ENCODE data around the gene ZNF564.

The ZNF564 gene

DNA sequence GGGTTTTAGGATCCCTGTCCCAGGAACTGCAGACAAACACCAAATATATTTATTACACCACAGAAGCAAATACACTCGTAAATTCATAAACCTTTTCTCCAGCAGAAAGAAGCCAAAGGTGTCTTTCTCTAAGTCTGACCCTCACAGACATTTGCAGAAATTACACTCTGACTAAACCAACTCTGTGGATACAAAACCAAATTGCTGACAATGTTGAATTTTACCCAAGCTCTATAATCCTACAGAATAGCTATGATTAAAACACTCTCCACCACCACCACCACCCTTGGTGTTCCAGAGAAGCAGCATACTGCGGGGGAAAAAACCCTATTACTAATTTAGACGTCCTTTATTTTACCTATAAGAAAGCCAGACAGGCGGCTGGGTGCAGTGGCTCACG is 5.2 kb downstream of the ZNF564 start:
- no peak overlapping the region for H3K4me3 ChIP-seq (ENCODE audit: low read depth, low read length)
- TF ChIP-seq, protein P1, sequence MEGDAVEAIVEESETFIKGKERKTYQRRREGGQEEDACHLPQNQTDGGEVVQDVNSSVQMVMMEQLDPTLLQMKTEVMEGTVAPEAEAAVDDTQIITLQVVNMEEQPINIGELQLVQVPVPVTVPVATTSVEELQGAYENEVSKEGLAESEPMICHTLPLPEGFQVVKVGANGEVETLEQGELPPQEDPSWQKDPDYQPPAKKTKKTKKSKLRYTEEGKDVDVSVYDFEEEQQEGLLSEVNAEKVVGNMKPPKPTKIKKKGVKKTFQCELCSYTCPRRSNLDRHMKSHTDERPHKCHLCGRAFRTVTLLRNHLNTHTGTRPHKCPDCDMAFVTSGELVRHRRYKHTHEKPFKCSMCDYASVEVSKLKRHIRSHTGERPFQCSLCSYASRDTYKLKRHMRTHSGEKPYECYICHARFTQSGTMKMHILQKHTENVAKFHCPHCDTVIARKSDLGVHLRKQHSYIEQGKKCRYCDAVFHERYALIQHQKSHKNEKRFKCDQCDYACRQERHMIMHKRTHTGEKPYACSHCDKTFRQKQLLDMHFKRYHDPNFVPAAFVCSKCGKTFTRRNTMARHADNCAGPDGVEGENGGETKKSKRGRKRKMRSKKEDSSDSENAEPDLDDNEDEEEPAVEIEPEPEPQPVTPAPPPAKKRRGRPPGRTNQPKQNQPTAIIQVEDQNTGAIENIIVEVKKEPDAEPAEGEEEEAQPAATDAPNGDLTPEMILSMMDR (IDR thresholded peaks at IDR 0.05; ENCODE audit: insufficient read depth, low read depth, low read length, missing control alignments) = no peak
- DNase-seq (ENCODE audit: low read depth) = no peak

DNA sequence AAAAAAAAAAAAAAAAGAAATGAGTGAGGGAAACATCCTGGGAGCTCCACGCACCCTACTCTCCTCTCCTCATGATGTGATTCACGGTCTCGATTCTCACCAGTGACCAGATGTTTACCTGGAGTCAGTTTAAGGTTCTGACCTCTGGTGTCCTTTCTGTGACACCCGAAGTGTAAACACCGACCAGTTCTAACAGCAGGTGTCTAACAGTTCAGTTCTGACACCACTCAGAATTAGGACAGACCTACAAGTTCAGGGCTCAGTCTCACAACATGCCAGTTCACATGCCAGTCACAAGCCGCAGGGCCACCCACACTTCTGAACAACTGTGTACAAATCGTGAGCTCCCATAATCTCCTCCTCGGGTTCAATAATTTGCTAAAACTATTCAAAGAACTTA is 6.0 kb downstream of the ZNF564 start:
- no peak overlapping the region for H3K4me3 ChIP-seq (ENCODE audit: low read depth, low read length)
- TF ChIP-seq, protein P1 (IDR thresholded peaks at IDR 0.05; ENCODE audit: insufficient read depth, low read depth, low read length, missing control alignments) = no peak
- DNase-seq (ENCODE audit: low read depth) = no peak

DNA sequence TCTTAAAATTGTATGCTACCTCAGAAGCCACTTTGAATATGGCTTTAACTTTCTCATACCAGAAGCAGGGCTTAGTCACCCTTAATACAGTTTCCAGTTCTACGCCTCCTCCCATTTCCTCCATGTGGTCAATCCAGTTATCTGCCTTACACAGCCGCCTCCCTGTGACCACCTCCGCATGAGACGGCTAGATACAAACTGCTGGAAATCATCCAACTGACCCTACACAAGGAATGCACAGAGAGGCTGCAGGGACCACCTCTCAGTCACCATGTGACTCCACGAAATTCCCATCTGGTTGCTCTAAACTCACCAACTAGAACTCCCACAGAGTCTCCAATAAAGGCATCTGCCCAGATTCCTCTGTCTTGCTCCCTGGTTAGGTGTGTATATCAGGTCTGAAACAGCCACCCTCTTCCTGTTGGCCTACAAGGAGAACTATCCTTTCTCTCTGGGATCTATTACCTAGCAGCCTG is 6.8 kb downstream of the ZNF564 start:
- TF ChIP-seq, protein P1 (IDR thresholded peaks at IDR 0.05; ENCODE audit: insufficient read depth, low read depth, low read length, missing control alignments) = no peak
- DNase-seq (ENCODE audit: low read depth) = no peak
- no peak overlapping the region for H3K4me3 ChIP-seq (ENCODE audit: low read depth, low read length)

DNA sequence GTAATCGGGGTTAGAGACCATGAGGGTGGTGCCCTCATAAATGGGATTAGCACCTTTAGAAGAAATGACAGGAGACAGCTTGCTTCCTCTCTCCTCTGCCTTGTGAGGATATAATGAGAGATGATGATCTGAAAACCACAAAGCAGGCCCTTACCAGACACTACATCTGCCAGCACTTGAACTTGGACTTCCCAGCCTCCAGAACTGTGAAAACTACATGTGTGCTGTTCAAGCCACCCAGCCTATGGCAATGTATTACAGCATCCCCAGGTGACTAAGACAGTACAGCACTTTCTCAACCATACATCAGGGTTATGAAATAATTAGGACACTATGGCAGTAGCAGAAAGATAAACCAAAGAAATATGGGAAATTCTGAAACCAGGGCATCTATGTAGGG is 7.4 kb downstream of the ZNF564 start:
- H3K4me3 ChIP-seq (ENCODE audit: low read depth, low read length) = no peak overlapping the region
- TF ChIP-seq, protein P1 (IDR thresholded peaks at IDR 0.05; ENCODE audit: insufficient read depth, low read depth, low read length, missing control alignments) = no peak
- no peak for DNase-seq (ENCODE audit: low read depth)

DNA sequence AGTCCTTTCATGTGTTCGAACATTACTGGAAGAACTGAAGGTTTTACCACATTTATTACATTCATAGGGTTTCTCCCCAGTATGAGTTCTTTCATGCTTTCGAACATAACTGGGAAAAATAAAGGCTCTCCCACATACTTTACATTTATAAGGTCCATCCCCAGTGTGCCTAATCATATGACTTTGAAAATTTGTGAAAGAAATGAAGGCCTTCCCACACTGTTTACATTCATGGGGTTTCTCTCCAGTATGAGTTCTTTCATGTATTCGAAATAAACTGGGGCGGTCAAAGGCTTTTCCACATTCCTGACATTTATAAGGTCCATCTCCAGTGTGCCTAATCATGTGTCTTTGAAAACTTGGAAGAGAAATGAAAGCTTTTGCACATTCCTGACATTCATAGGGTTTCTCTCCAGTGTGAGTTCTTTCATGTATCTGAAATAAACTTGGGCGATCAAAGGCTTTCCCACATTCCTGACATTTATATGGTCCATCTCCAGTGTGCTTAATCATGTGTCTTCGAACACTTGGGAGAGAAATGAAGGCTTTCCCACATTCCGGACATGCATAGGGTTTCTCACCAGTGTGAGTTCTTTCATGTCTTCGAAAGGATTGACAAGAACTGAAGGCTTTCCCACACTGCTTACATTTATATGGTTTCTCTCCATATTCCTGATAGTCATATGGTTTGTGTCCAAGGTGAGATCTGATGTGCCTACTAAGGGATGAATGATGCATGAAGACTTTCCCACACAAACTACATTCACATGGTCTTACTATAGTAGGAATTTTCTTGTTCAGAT is 24.0 kb downstream of the ZNF564 start:
- H3K4me3 ChIP-seq (ENCODE audit: low read depth, low read length) = no peak overlapping the region
- TF ChIP-seq, protein P1 (IDR thresholded peaks at IDR 0.05; ENCODE audit: insufficient read depth, low read depth, low read length, missing control alignments) = no peak
- DNase-seq (ENCODE audit: low read depth) = peak; percentile 40

DNA sequence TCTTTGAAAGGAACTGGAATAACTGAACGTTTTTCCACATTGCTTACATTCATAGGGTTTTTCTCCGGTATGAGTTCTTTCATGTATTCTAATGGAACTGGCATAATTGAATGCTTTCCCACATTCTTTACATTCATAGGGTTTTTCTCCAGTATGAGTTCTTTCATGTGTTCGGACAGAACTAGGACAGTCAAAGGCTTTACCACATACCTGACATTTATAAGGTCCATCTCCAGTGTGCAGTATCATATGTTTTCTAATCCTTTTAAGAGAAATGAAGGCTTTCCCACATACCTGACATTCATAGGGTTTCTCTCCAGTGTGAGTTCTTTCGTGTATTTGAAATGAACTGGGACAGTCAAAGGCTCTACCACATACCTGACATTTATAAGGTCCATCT is 24.7 kb downstream of the ZNF564 start:
- no peak overlapping the region for H3K4me3 ChIP-seq (ENCODE audit: low read depth, low read length)
- no peak for DNase-seq (ENCODE audit: low read depth)
- TF ChIP-seq, protein P1 (IDR thresholded peaks at IDR 0.05; ENCODE audit: insufficient read depth, low read depth, low read length, missing control alignments) = no peak

DNA sequence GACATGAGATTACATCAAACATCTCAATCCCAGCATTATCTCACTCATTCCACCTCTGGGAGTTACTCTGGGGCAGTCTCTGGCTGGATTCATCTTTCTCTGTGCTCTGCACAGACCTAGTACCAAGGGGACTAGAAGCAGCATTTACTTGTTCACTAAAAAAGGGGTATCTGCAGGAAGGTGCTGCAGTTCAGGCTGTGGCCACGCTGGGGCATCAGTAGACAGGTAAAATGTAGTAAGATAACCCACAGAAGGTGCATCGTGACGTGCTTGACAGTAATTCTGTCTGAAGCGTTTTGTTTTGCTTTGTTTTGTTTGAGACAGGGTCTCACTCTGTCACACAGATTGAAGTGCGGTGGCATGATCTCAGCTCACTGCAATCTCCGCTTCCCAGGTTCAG is 29.3 kb downstream of the ZNF564 start:
- TF ChIP-seq, protein P1 (IDR thresholded peaks at IDR 0.05; ENCODE audit: insufficient read depth, low read depth, low read length, missing control alignments) = no peak
- no peak overlapping the region for H3K4me3 ChIP-seq (ENCODE audit: low read depth, low read length)
- peak; percentile 26 for DNase-seq (ENCODE audit: low read depth)

Measured in GM12865 (cell line).